Neural progenitor cell (in vitro differentiated cells): Measurements from ENCODE around the gene TPST2. TPM values are rescaled to one million over a fixed set of nuclear protein-coding genes. Genes with fewer than 3 reads are reported as not detected.
A peak's percentile ranks its signal among the peaks of the same experiment; 100 is the strongest.

ENCODE experiments used
- DNase-seq: peaks from one replicate; pipeline ENCODE4 v3.0.0-alpha.2; 2016; ENCODE audit warnings: low spot score
- H2AFZ ChIP-seq: fragments of 200-600 bp; sonication (generic); replicated peaks from 2 replicates; pipeline ENCODE4 v1.6.1; 2016; ENCODE audit warnings: antibody characterized with exemption
- H3F3A ChIP-seq: fragments of 200-600 bp; sonication (generic); 2 replicates; pipeline ENCODE4 v1.6.1; 2016; ENCODE audit warnings: antibody characterized with exemption, low read depth
- H3K27ac ChIP-seq: fragments of 200-600 bp; sonication (generic); 2 replicates; pipeline ENCODE4 v1.5.1; 2016; ENCODE audit warnings: mild to moderate bottlenecking
- H3K27me3 ChIP-seq: fragments of 200-600 bp; sonication (generic); 2 replicates; pipeline ENCODE4 v1.6.1; 2016; ENCODE audit warnings: mild to moderate bottlenecking, moderate library complexity
- H3K36me3 ChIP-seq: fragments of 200-600 bp; sonication (generic); 2 replicates; pipeline ENCODE4 v1.5.1; 2016
- H3K4me1 ChIP-seq: fragments of 200-600 bp; sonication (generic); 2 replicates; pipeline ENCODE4 v1.6.1; 2016; ENCODE audit warnings: mixed run types
- H3K4me2 ChIP-seq: fragments of 200-600 bp; sonication (generic); 2 replicates; pipeline ENCODE4 v1.6.1; 2016
- H3K4me3 ChIP-seq: fragments of 200-600 bp; sonication (generic); 2 replicates; pipeline ENCODE4 v1.5.1; 2016
- H3K79me2 ChIP-seq: fragments of 200-600 bp; sonication (generic); 2 replicates; pipeline ENCODE4 v1.6.1; 2016; ENCODE audit warnings: low read depth
- H3K9ac ChIP-seq: fragments of 200-600 bp; sonication (generic); 2 replicates; pipeline ENCODE4 v1.6.1; 2016
- H3K9me3 ChIP-seq: fragments of 200-600 bp; sonication (generic); 2 replicates; pipeline ENCODE4 v1.5.1; 2016; ENCODE audit warnings: low read depth
- H4K20me1 ChIP-seq: fragments of 200-600 bp; sonication (generic); 2 replicates; pipeline ENCODE4 v1.6.1; 2016; ENCODE audit warnings: low read depth
- H3K27ac Mint-ChIP-seq: 3 replicates; pipeline ENCODE4 v1.8.0; 2021; ENCODE audit warnings: mixed read lengths
- H3K27me3 Mint-ChIP-seq: 2 replicates; pipeline ENCODE4 v1.8.0; 2022; ENCODE audit warnings: low read depth, mild to moderate bottlenecking, inconsistent platforms, moderate library complexity, mixed read lengths; ENCODE audit not compliant: insufficient read depth
- H3K36me3 Mint-ChIP-seq: 3 replicates; pipeline ENCODE4 v1.8.0; 2021; ENCODE audit warnings: mixed read lengths
- H3K4me1 Mint-ChIP-seq: 3 replicates; pipeline ENCODE4 v1.8.0; 2021; ENCODE audit warnings: mixed read lengths
- H3K4me3 Mint-ChIP-seq: 3 replicates; pipeline ENCODE4 v1.8.0; 2021; ENCODE audit warnings: mild to moderate bottlenecking, moderate library complexity, mixed read lengths
- H3K9me3 Mint-ChIP-seq: 3 replicates; pipeline ENCODE4 v1.8.0; 2020; ENCODE audit warnings: mixed read lengths
- CTCF ChIP-seq: fragments of 200-600 bp; sonication (generic); IDR thresholded peaks from 2 replicates; pipeline ENCODE4 v1.5.1; 2017; ENCODE audit warnings: antibody characterized with exemption, mild to moderate bottlenecking
- EZH2 ChIP-seq: fragments of 200-600 bp; sonication (generic); IDR thresholded peaks from 2 replicates; pipeline ENCODE4 v1.6.1; 2017; ENCODE audit warnings: antibody characterized with exemption, mild to moderate bottlenecking, moderate library complexity
- EZH2phosphoT487 ChIP-seq: fragments of 200-600 bp; sonication (generic); IDR thresholded peaks from 2 replicates; pipeline ENCODE4 v1.6.1; 2017; ENCODE audit warnings: antibody characterized with exemption
- total RNA-seq: library from RNA; depleted of rRNA; stranded (reverse); fragments of >200 nt; gene quantifications from 2 replicates; pipeline ENCODE4 v1.2.3, GENCODE V29; 2015; ENCODE audit warnings: low replicate concordance

TPST2 gene
- total RNA-seq, 1 donor from 2014 or later, result 31.7 TPM

- TF ChIP-seq CTCF (no peak), EZH2phosphoT487 (no peak), EZH2 (no peak)
- Mint-ChIP-seq H3K4me1 (peaks cover 35% of the 10 kb centered on the region), H3K4me3 (no peak overlapping the region), H3K9me3 (no peaks in the 10 kb centered on the region), H3K36me3 (no peaks in the 10 kb centered on the region), H3K27ac (peak overlapping the region; percentile 58), H3K27me3 (peaks cover 4% of the 10 kb centered on the region)
- Histone ChIP-seq H3K79me2 (peaks cover 56% of the 10 kb centered on the region), H4K20me1 (peaks cover 30% of the 10 kb centered on the region), H3K4me3 (no peak overlapping the region), H3K9me3 (no peaks in the 10 kb centered on the region), H3K27me3 (no peaks in the 10 kb centered on the region), H3K4me1 (peaks cover 10% of the 10 kb centered on the region), H3K27ac (peak overlapping the region; percentile 31), H3K4me2 (no peak overlapping the region), H2AFZ (no peak overlapping the region), H3F3A (peaks cover 12% of the 10 kb centered on the region), H3K36me3 (no peaks in the 10 kb centered on the region), H3K9ac (no peak overlapping the region)
- DNase-seq, result no peak
Observed at GRCh38 chr22:26558248-26558895, 31.6 kb downstream of the TPST2 start.

DNA sequence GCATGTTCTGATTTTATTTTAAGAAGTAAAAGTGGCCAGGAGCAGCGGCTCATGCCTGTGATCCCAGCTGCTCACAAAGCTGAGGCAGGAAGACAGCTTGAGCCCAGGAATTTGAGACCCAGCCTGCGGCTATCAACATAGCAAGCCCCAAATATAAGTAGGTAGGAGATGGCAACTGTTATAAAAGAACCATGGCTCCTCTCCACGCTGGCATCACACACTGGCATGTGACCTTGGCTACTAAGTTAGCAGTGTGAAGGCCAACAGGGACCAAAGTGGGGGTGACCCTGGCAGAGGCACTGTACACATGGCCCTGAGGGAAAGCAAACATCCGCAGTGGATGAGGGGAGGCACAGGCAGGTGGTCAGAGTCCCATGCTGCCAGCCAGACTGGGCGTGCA lies 33.0 kb downstream of the TPST2 start:
- no peak overlapping the region for H3K4me2 ChIP-seq
- H3K4me1 Mint-ChIP-seq, result peaks cover 43% of the 10 kb centered on the region
- TF ChIP-seq EZH2, result no peak
- no peak for TF ChIP-seq CTCF
- TF ChIP-seq EZH2phosphoT487, result no peak
- H3K27ac ChIP-seq, result no peak overlapping the region
- peak overlapping the region; percentile 78 for H3K27ac Mint-ChIP-seq
- H3K9me3 ChIP-seq, result no peaks in the 10 kb centered on the region
- no peak overlapping the region for H3K4me3 Mint-ChIP-seq
- DNase-seq, result no peak
- no peaks in the 10 kb centered on the region for H3K9me3 Mint-ChIP-seq
- H3F3A ChIP-seq, result peaks cover 12% of the 10 kb centered on the region
- H3K36me3 Mint-ChIP-seq, result no peaks in the 10 kb centered on the region
- H3K36me3 ChIP-seq, result no peaks in the 10 kb centered on the region
- H3K79me2 ChIP-seq, result peaks cover 44% of the 10 kb centered on the region
- no peak overlapping the region for H3K4me3 ChIP-seq
- H3K4me1 ChIP-seq, result peaks cover 10% of the 10 kb centered on the region
- H3K27me3 Mint-ChIP-seq, result peaks cover 4% of the 10 kb centered on the region
- no peaks in the 10 kb centered on the region for H3K27me3 ChIP-seq
- H4K20me1 ChIP-seq, result peaks cover 26% of the 10 kb centered on the region
- no peak overlapping the region for H3K9ac ChIP-seq
- H2AFZ ChIP-seq, result no peak overlapping the region

- Mint-ChIP-seq H3K4me3 (no peak overlapping the region), H3K27ac (peak overlapping the region; percentile 37), H3K27me3 (peaks cover 7% of the 10 kb centered on the region), H3K4me1 (peaks cover 54% of the 10 kb centered on the region), H3K9me3 (no peaks in the 10 kb centered on the region), H3K36me3 (no peaks in the 10 kb centered on the region)
- no peak for DNase-seq
- H3K36me3 ChIP-seq, result no peaks in the 10 kb centered on the region
- H3K4me3 ChIP-seq, result no peak overlapping the region
- H3K79me2 ChIP-seq, result peaks cover 42% of the 10 kb centered on the region
- no peak overlapping the region for H3K9ac ChIP-seq
- peaks cover 32% of the 10 kb centered on the region for H4K20me1 ChIP-seq
- H3K4me1 ChIP-seq, result peaks cover 15% of the 10 kb centered on the region
- no peaks in the 10 kb centered on the region for H3K27me3 ChIP-seq
- H3K9me3 ChIP-seq, result no peaks in the 10 kb centered on the region
- H2AFZ ChIP-seq, result no peak overlapping the region
- no peak overlapping the region for H3K27ac ChIP-seq
- TF ChIP-seq EZH2 (no peak), CTCF (no peak), EZH2phosphoT487 (no peak)
- H3F3A ChIP-seq, result peaks cover 23% of the 10 kb centered on the region
- no peak overlapping the region for H3K4me2 ChIP-seq
Observed at GRCh38 chr22:26555478-26555877, 34.5 kb downstream of the TPST2 start.
